H1 (cell line): Measurements from ENCODE around the gene LOXL4. TPM values are rescaled to one million over a fixed set of nuclear protein-coding genes. Genes with fewer than 3 reads are reported as not detected.

ENCODE experiments used
- CTCF ChIA-PET: fragments of 300-600 bp; sonication (Branson Sonifier 250); formaldehyde crosslinking; loops from one replicate; lab custom pipeline; 2021; ENCODE audit not compliant: partially characterized antibody; lab: Charles Lee
- POLR2A ChIA-PET: fragments of 300-600 bp; sonication (Branson Sonifier 250); formaldehyde crosslinking; loops from one replicate; lab custom pipeline; 2021; ENCODE audit warnings: inconsistent platforms; ENCODE audit not compliant: partially characterized antibody; lab: Charles Lee
- DNase-seq, 2 experiments: peaks; one replicate each; pipeline versions ENCODE4 v3.0.0 to v3.0.0-alpha.2; 2010 to 2022; ENCODE audit warnings: low spot score in 2 of 2, low read depth in 1 of 2, mixed read lengths in 1 of 2
- FAIRE-seq: peaks from 2 replicates; lab custom pipeline; 2011; peaks lifted over from hg19 to GRCh38; lab: Jason Lieb, UNC
- H2AFZ ChIP-seq: 2 replicates; pipeline ENCODE4 v1.8.1; 2012; ENCODE audit warnings: low read length, inconsistent platforms
- H2AK5ac ChIP-seq: 2 replicates; pipeline ENCODE4 v1.6.1; 2013; ENCODE audit warnings: low read depth, low read length
- H2BK120ac ChIP-seq: replicated peaks from 2 replicates; pipeline ENCODE3; 2013; ENCODE audit warnings: low read depth, low read length, inconsistent platforms
- H2BK12ac ChIP-seq: 2 replicates; pipeline ENCODE4 v1.6.1; 2013; ENCODE audit warnings: low read depth, low read length
- H2BK15ac ChIP-seq: 2 replicates; pipeline ENCODE4 v1.6.1; 2013; ENCODE audit warnings: low read length
- H2BK20ac ChIP-seq: 2 replicates; pipeline ENCODE4 v1.6.1; 2013; ENCODE audit warnings: low read length
- H2BK5ac ChIP-seq: 2 replicates; pipeline ENCODE4 v1.6.1; 2013; ENCODE audit warnings: low read depth, low read length
- H3K14ac ChIP-seq: 2 replicates; pipeline ENCODE4 v1.6.1; 2013; ENCODE audit warnings: inconsistent platforms; ENCODE audit not compliant: insufficient read length
- H3K18ac ChIP-seq: 2 replicates; pipeline ENCODE4 v1.6.1; 2013; ENCODE audit warnings: low read length; ENCODE audit errors: extremely low read depth
- H3K23ac ChIP-seq: 2 replicates; pipeline ENCODE4 v1.6.1; 2013; ENCODE audit warnings: inconsistent platforms; ENCODE audit not compliant: insufficient read length
- H3K23me2 ChIP-seq: 2 replicates; pipeline ENCODE4 v1.6.1; 2013; ENCODE audit warnings: low read depth, low read length
- H3K27ac ChIP-seq: 2 replicates; pipeline ENCODE4 v1.6.1; 2011; ENCODE audit warnings: low read depth, low read length, inconsistent platforms
- H3K27me3 ChIP-seq, 4 experiments: replicated peaks in 1 of 4; 1 replicate in 1 of 4; 2 replicates in 3 of 4; pipeline versions ENCODE4 v1.6.1 to v1.8.1; 2011 to 2013; ENCODE audit warnings: low read length in 3 of 4, mild to moderate bottlenecking in 3 of 4, inconsistent platforms in 2 of 4, mixed read lengths in 2 of 4, moderate library complexity in 1 of 4; ENCODE audit not compliant: control insufficient read depth in 3 of 4, insufficient read depth in 3 of 4; ENCODE audit errors: extremely low read depth in 1 of 4
- H3K36me3 ChIP-seq, 4 experiments: 2 replicates each; pipeline versions ENCODE4 v1.6.1 to v1.8.1; 2011 to 2013; ENCODE audit warnings: mild to moderate bottlenecking in 4 of 4, low read length in 3 of 4, moderate library complexity in 2 of 4, control low read depth in 1 of 4, inconsistent platforms in 1 of 4; ENCODE audit not compliant: insufficient read depth in 4 of 4, control insufficient read depth in 2 of 4
- H3K4ac ChIP-seq: replicated peaks from 2 replicates; pipeline ENCODE3; 2013; ENCODE audit warnings: low read length, low read depth, mixed read lengths, inconsistent platforms; ENCODE audit not compliant: insufficient read length
- H3K4me1 ChIP-seq, 4 experiments: replicated peaks in 1 of 4; 1 replicate in 1 of 4; 2 replicates in 3 of 4; pipeline versions ENCODE4 v1.6.1 to v1.8.1; 2011 to 2013; ENCODE audit warnings: low read length in 3 of 4, inconsistent platforms in 2 of 4, mixed read lengths in 1 of 4; ENCODE audit not compliant: insufficient read depth in 4 of 4, control insufficient read depth in 3 of 4
- H3K4me2 ChIP-seq, 2 experiments: 2 replicates each; pipeline versions ENCODE4 v1.6.1 to v1.8.1; 2011 to 2013; ENCODE audit warnings: low read depth in 2 of 2, low read length in 2 of 2, control low read depth in 1 of 2, inconsistent platforms in 1 of 2, mild to moderate bottlenecking in 1 of 2; ENCODE audit not compliant: insufficient read depth in 1 of 2
- H3K4me3 ChIP-seq, 4 experiments: fragments of 200-600, 300-600 bp in 1 of 4; sonication (generic), shearing (Covaris generic), sonication (Bioruptor Twin) in 1 of 4; 2 replicates each; pipeline versions ENCODE4 v1.5.1 to v1.8.1; 2011 to 2016; ENCODE audit warnings: low read length in 4 of 4, low read depth in 3 of 4, control low read depth in 2 of 4, inconsistent platforms in 2 of 4, mild to moderate bottlenecking in 2 of 4, mixed read lengths in 1 of 4, moderate library complexity in 1 of 4; ENCODE audit not compliant: insufficient read depth in 2 of 4; ENCODE audit errors: extremely low read depth in 1 of 4
- H3K56ac ChIP-seq: replicated peaks from 2 replicates; pipeline ENCODE3; 2013; ENCODE audit warnings: low read depth, mild to moderate bottlenecking, mixed read lengths, low read length, inconsistent platforms; ENCODE audit not compliant: insufficient read length
- H3K79me1 ChIP-seq: 2 replicates; pipeline ENCODE4 v1.6.1; 2013; ENCODE audit warnings: low read depth, low read length, control low read depth
- H3K79me2 ChIP-seq, 2 experiments: 2 replicates each; pipeline versions ENCODE4 v1.6.1 to v1.8.1; 2012 to 2013; ENCODE audit warnings: low read length in 2 of 2, mild to moderate bottlenecking in 2 of 2, inconsistent platforms in 1 of 2; ENCODE audit not compliant: insufficient read depth in 2 of 2, control insufficient read depth in 1 of 2
- H3K9ac ChIP-seq, 4 experiments: replicated peaks in 1 of 4; 1 replicate in 1 of 4; 2 replicates in 3 of 4; pipeline versions ENCODE4 v1.6.1 to v1.8.1; 2011 to 2013; ENCODE audit warnings: low read depth in 3 of 4, low read length in 3 of 4, control low read depth in 2 of 4, mild to moderate bottlenecking in 2 of 4, moderate library complexity in 2 of 4, inconsistent platforms in 1 of 4; ENCODE audit errors: extremely low read depth in 1 of 4
- H3K9me3 ChIP-seq, 2 experiments: 2 replicates each; pipeline versions ENCODE4 v1.6.1 to v1.8.1; 2012 to 2013; ENCODE audit warnings: mild to moderate bottlenecking in 2 of 2, moderate library complexity in 2 of 2, control low read depth in 1 of 2, inconsistent platforms in 1 of 2, low read depth in 1 of 2, low read length in 1 of 2, mixed read lengths in 1 of 2; ENCODE audit not compliant: insufficient read depth in 2 of 2
- H4K20me1 ChIP-seq, 2 experiments: replicated peaks in 1 of 2; 2 replicates each; pipeline versions ENCODE3 to v1.8.1; 2011 to 2013; ENCODE audit warnings: inconsistent platforms in 2 of 2, low read length in 2 of 2, mild to moderate bottlenecking in 1 of 2; ENCODE audit not compliant: insufficient read depth in 2 of 2, control insufficient read depth in 1 of 2
- H4K5ac ChIP-seq: 2 replicates; pipeline ENCODE4 v1.6.1; 2013; ENCODE audit warnings: low read length, low read depth, mixed read lengths, inconsistent platforms; ENCODE audit not compliant: insufficient read length
- H4K8ac ChIP-seq: 2 replicates; pipeline ENCODE4 v1.8.0; 2013; ENCODE audit warnings: mild to moderate bottlenecking, moderate library complexity, low read length, inconsistent platforms; ENCODE audit not compliant: insufficient read depth; ENCODE audit errors: extremely low read depth
- H4K91ac ChIP-seq: replicated peaks from 2 replicates; pipeline ENCODE3; 2013; ENCODE audit warnings: low read length, mixed read lengths, inconsistent platforms; ENCODE audit not compliant: insufficient read length
- RNF2 ChIP-seq: fragments of 200-900, 300-1000 bp; sonication (generic); IDR thresholded peaks from 2 replicates; pipeline ENCODE4 v1.7.1; 2016; ENCODE audit warnings: borderline replicate concordance, low read depth, mild to moderate bottlenecking, antibody characterized with exemption, low read length; ENCODE audit not compliant: poor library complexity, severe bottlenecking; ENCODE audit errors: missing control alignments
- WGBS, 2 experiments: shearing (Covaris generic) in 1 of 2; methylation state at CpG; one replicate each; pipeline versions ENCODE4 v1.1.6 to v1.1.7; 2013 to 2015; ENCODE audit warnings: low lambda C conversion rate in 2 of 2, mixed read lengths in 2 of 2, inconsistent platforms in 1 of 2, low coverage in 1 of 2, missing lambda C conversion rate in 1 of 2; ENCODE audit not compliant: insufficient replicate concordance in 2 of 2, insufficient coverage in 1 of 2, insufficient read length in 1 of 2; ENCODE audit errors: extremely low coverage in 1 of 2, missing lambda C conversion rate in 1 of 2; 5-methylcytosine and 5-hydroxymethylcytosine counted together
- polyA plus RNA-seq, 7 experiments: library from polyadenylated mRNA; depleted of rRNA in 3 of 7; stranded (reverse) in 5 of 7; unstranded in 2 of 7; fragments of >200 nt in 5 of 7; fragments of 200-250 nt in 2 of 7; gene quantifications; 1 replicate in 5 of 7; 2 replicates in 1 of 7; 4 replicates in 1 of 7; pipeline versions ENCODE4 v1.2.1 to v1.2.3, GENCODE V29; 2011 to 2013; ENCODE audit warnings: missing spikeins in 2 of 7, mixed read lengths in 2 of 7
- total RNA-seq: library from RNA; stranded (reverse); fragmentation: NEBNext Ultra II Directional; extraction: Animal tissue kit (Norgen Biotek cat#: 25700); gene quantifications from 2 replicates; pipeline ENCODE4 v1.2.1, GENCODE V29; 2021

Gene LOXL4
- total and polyA plus RNA-seq, 2 of the 8 experiments (the other 6 are each of a cell fraction or from before 2014, with no cell fraction given), result 0.13 to 0.27 TPM

DNA sequence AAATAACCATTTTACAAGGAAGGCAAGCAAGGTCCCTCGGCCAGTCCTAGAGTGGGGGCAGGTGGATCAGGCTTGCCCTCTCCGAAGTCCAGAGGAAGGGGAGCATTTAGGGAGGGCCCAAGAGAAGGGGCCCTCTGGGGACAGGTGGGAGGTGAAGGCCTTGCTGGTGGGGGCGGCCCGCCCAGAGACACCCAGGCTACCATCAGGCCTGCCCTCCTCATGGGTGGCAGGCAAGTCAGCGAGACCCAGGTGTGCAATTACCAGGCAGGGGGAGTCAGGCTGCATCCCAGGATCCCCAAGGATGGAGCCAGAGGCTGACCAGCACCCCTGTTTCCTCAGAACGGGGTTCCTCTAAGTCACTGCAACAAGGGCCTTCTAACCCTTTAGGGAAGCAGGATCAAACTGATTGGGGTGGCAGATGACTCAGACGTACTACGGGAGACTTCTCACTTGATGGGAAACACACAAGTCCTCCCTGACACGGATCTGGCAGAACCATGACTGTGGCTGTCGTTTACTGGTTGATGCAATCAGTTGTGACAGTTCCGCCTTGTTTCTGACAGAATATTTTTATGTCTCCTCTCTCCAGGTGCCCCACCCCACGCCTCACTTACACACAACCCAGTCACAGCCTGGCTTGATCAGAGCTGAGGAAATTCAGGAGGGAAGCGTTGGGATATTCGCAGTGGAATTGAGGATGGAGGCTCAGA, 8.2 kb downstream of the LOXL4 start:
- H4K5ac ChIP-seq, result no peak overlapping the region
- no peaks in the 10 kb centered on the region for H3K36me3 ChIP-seq
- POLR2A ChIA-PET, result interaction anchor here (0.6 kb wide), 1 partner anchor 45 kb away, joined by 5 read pairs; no protein-coding TSS in a partner anchor
- no peak overlapping the region for H2BK20ac ChIP-seq
- no peak overlapping the region for H3K18ac ChIP-seq
- no peak overlapping the region for H3K4me2 ChIP-seq
- WGBS, 2 experiments, result 87% methylated on average over 14 of the region's 14 CpGs; no CpG with 5 or more reads in 1 of the 2 experiments
- no peak overlapping the region for H2BK15ac ChIP-seq
- H3K4me1 ChIP-seq, result no peaks in the 10 kb centered on the region; a peak in 1 of 7 replicates
- H3K56ac ChIP-seq, result no peak overlapping the region
- H3K79me2 ChIP-seq, result no peaks in the 10 kb centered on the region
- H3K27me3 ChIP-seq, result no peaks in the 10 kb centered on the region
- H2BK12ac ChIP-seq, result 0 out of 2 replicates have a peak overlapping the region, but pooled peaks have one; percentile 60
- H4K20me1 ChIP-seq, result peaks cover 0 to 2% of the 10 kb centered on the region in 2 experiments
- H2AK5ac ChIP-seq, result no peak overlapping the region
- no peak overlapping the region for H3K14ac ChIP-seq
- TF ChIP-seq RNF2, result no peak
- no peak overlapping the region for H4K91ac ChIP-seq
- H3K23me2 ChIP-seq, result no peaks in the 10 kb centered on the region
- no peak overlapping the region for H2AFZ ChIP-seq
- H3K23ac ChIP-seq, result no peak overlapping the region
- H3K79me1 ChIP-seq, result no peaks in the 10 kb centered on the region
- no peak overlapping the region for H3K4me3 ChIP-seq
- H3K4ac ChIP-seq, result no peak overlapping the region
- H3K9ac ChIP-seq, result no peak overlapping the region
- H3K27ac ChIP-seq, result no peak overlapping the region; the same call in 1 of the 2 replicates
- DNase-seq, result no peak
- no peak overlapping the region for H2BK120ac ChIP-seq
- CTCF ChIA-PET, result interaction anchor here (0.5 to 8.3 kb wide), 6 partner anchors 9 to 72 kb away, joined by 3 to 117 read pairs (median 3); no protein-coding TSS in a partner anchor
- no peaks in the 10 kb centered on the region for H3K9me3 ChIP-seq
- H2BK5ac ChIP-seq, result no peak overlapping the region
- FAIRE-seq, result no peak
- 0 out of 2 replicates have a peak overlapping the region, but pooled peaks have one; percentile 12 for H4K8ac ChIP-seq
